ENCODE results near the gene SP110. TPM values are rescaled to one million over a fixed set of nuclear protein-coding genes. Genes with fewer than 3 reads are reported as not detected.

Gene SP110
- total and polyA plus RNA-seq, 3 donors from 2014 or later, result 7.5 to 17.7 (median 15.3) TPM

GRCh38 chr2:230152334-230152733, 67.5 kb downstream of the SP110 start:
- Histone ChIP-seq H3K9me3 (no peaks in the 10 kb centered on the region), H3K27ac (no peak overlapping the region), H3K36me3 (ENCODE audit: low read depth, missing control alignments) (no peaks in the 10 kb centered on the region), H3K27me3 (no peaks in the 10 kb centered on the region), H3K4me1 (no peaks in the 10 kb centered on the region), H3K4me3 (no peak overlapping the region)
- WGBS, 2 donors, result 91 to 100% methylated on average over 2 of the region's 2 CpGs
- DNase-seq, result no peak
- intact Hi-C loops (cut with DNase I; ENCODE audit: low total_unique reads), result loop anchor here (10.0 kb wide), 1 partner anchor 148 kb away; no protein-coding TSS in a partner anchor
- TF ChIP-seq POLR2A (IDR thresholded peaks at IDR 0.05) (no peak), CTCF (IDR thresholded peaks at IDR 0.05) (no peak)

DNA sequence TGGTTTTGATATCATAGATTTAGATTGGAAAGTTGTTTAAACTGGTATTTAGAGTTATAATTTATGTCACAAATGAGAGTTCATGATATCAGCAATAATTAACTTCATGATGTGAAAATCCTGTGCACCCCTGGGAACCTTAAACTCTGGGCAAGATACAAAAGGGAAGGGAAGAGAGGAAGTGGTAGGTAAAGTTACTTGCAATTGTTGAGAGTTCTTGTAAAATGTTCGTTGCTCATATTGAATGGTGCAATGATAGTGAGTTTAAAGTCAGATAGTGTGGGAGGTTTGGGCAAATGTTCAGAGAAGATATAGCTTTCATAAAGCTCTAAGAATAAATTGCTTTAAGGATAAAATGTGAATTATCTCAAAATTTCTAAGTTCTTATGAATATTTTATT, 75.4 kb downstream of the SP110 start:
- TF ChIP-seq POLR2A (IDR thresholded peaks at IDR 0.05), result no peak
- no peak for TF ChIP-seq CTCF (IDR thresholded peaks at IDR 0.05)
- H3K9me3 ChIP-seq, result no peaks in the 10 kb centered on the region
- H3K27ac ChIP-seq, result no peak overlapping the region
- H3K36me3 ChIP-seq (ENCODE audit: low read depth, missing control alignments), result no peaks in the 10 kb centered on the region
- H3K4me1 ChIP-seq, result no peaks in the 10 kb centered on the region
- DNase-seq, result no peak
- WGBS, 2 donors, result 43 to 49% methylated on average over 1 of the region's 1 CpG
- no peak overlapping the region for H3K4me3 ChIP-seq
- H3K27me3 ChIP-seq, result no peaks in the 10 kb centered on the region
- intact Hi-C loops (cut with DNase I; ENCODE audit: low total_unique reads), result no loop called here

GRCh38 chr2:230140667-230141066, 79.1 kb downstream of the SP110 start:
- H3K9me3 ChIP-seq, result no peaks in the 10 kb centered on the region
- no peaks in the 10 kb centered on the region for H3K36me3 ChIP-seq (ENCODE audit: low read depth, missing control alignments)
- intact Hi-C loops (cut with DNase I; ENCODE audit: low total_unique reads), result no loop called here
- no peaks in the 10 kb centered on the region for H3K4me1 ChIP-seq
- no peak overlapping the region for H3K4me3 ChIP-seq
- H3K27ac ChIP-seq, result no peak overlapping the region
- TF ChIP-seq CTCF (IDR thresholded peaks at IDR 0.05), result no peak
- no peak for TF ChIP-seq POLR2A (IDR thresholded peaks at IDR 0.05)
- no peak for DNase-seq
- WGBS, 2 donors, result 81 to 92% methylated on average over 3 of the region's 3 CpGs
- no peaks in the 10 kb centered on the region for H3K27me3 ChIP-seq

DNA sequence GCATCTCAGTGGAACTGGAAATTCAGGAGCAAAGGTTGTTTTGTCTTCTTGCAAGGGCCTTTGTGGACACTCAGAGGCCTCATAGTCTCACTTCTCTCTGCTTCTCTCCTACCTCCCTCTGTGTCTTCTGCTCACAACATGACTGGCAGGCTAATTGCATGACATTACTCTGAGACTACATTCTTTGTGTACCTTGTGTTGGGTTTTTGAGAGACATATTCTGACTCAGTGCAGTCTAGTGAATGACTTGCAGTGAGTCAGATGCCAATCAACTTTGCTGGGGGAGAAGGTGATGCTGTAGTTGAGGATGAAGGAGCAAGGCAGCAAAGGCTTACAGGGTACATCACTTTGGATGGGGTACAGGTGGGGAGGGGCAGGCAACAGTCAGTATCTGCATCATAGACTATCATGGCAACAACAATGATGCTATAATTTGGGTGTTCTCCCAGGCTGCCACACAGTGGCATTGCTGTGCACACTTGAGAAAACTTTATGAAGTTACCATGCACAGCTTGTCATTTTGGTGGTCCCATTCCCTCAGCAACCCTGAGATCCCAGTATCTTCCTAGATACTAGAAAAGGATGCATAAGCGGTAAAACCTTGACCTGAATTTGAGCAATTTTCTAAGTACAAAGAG, 81.8 kb downstream of the SP110 start:
- no peaks in the 10 kb centered on the region for H3K27me3 ChIP-seq
- TF ChIP-seq CTCF (IDR thresholded peaks at IDR 0.05), result no peak
- no peak for TF ChIP-seq POLR2A (IDR thresholded peaks at IDR 0.05)
- no peak for DNase-seq
- intact Hi-C loops (cut with DNase I; ENCODE audit: low total_unique reads), result no loop called here
- H3K4me3 ChIP-seq, result no peak overlapping the region
- 95 to 97% methylated on average over 1 of the region's 1 CpG for WGBS, 2 donors
- H3K27ac ChIP-seq, result no peak overlapping the region
- H3K36me3 ChIP-seq (ENCODE audit: low read depth, missing control alignments), result no peaks in the 10 kb centered on the region
- no peaks in the 10 kb centered on the region for H3K4me1 ChIP-seq
- no peaks in the 10 kb centered on the region for H3K9me3 ChIP-seq

DNA sequence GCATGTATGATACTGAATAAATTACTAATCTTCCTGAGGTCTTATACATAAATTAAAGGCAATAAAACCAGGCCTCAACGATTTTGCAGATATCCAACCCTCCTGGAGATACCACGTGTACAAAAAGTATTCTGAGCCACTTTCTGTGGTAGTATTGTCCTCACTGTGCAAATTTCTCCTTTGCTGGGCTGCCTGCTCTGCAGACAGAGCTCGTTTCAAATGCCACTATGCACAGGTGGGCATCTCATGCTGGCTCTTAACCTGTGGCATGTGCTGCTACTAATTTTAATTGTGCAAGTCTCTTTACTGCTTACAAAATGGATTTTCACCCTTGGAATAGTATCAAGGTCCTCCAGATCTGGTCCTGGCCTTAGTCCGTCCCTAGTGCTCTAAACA, 84.7 kb downstream of the SP110 start:
- H3K27ac ChIP-seq, result no peak overlapping the region
- H3K27me3 ChIP-seq, result no peaks in the 10 kb centered on the region
- no peak for TF ChIP-seq POLR2A (IDR thresholded peaks at IDR 0.05)
- TF ChIP-seq CTCF (IDR thresholded peaks at IDR 0.05), result no peak
- H3K36me3 ChIP-seq (ENCODE audit: low read depth, missing control alignments), result no peaks in the 10 kb centered on the region
- H3K4me1 ChIP-seq, result peaks cover 6% of the 10 kb centered on the region
- WGBS, 2 donors, result 47 to 51% methylated on average over 4 of the region's 4 CpGs
- intact Hi-C loops (cut with DNase I; ENCODE audit: low total_unique reads), result no loop called here
- H3K4me3 ChIP-seq, result no peak overlapping the region
- DNase-seq, result no peak
- no peaks in the 10 kb centered on the region for H3K9me3 ChIP-seq
